Sigmoid colon (tissue), 7 donors: Measurements from ENCODE around the gene LIPH. TPM values are rescaled to one million over a fixed set of nuclear protein-coding genes. Genes with fewer than 3 reads are reported as not detected.
A peak's percentile ranks its signal among the peaks of the same experiment; 100 is the strongest.

Experiments used
- DNase-seq: peaks from one replicate; pipeline ENCODE4 v3.0.0-alpha.2; 2019
- H3K27ac ChIP-seq, 4 donors: fragments of 200-600 bp; sonication (generic); one replicate each; pipeline ENCODE4 v1.5.1; 2016 to 2019; ENCODE audit warnings: mild to moderate bottlenecking in 1 of 4
- H3K27me3 ChIP-seq, 3 donors: fragments of 200-600 bp; sonication (generic); one replicate each; pipeline ENCODE4 v1.5.1; 2019; ENCODE audit warnings: mild to moderate bottlenecking in 1 of 3
- H3K36me3 ChIP-seq, 4 donors: fragments of 200-600 bp; sonication (generic); one replicate each; pipeline ENCODE4 v1.5.1; 2016 to 2019
- H3K4me1 ChIP-seq, 4 donors: fragments of 200-600 bp; sonication (generic); one replicate each; pipeline ENCODE4 v1.5.1; 2017 to 2019
- H3K4me3 ChIP-seq, 4 donors: fragments of 200-600 bp; sonication (generic); one replicate each; pipeline ENCODE4 v1.5.1; 2017 to 2019; ENCODE audit warnings: mild to moderate bottlenecking in 2 of 4, moderate library complexity in 1 of 4
- H3K9me3 ChIP-seq, 4 donors: fragments of 200-600 bp in 3 of 4; sonication (generic) in 3 of 4; one replicate each; pipeline versions ENCODE4 v1.5.1 to v1.6.1; 2013 to 2019
- CTCF ChIP-seq, 4 experiments: fragments of 450-650 bp in 3 of 4; fragments of 200-600 bp in 1 of 4; IDR thresholded peaks; one replicate each; pipeline ENCODE4 v1.5.1; 2016 to 2019; ENCODE audit warnings: antibody characterized with exemption in 4 of 4, mild to moderate bottlenecking in 3 of 4, moderate library complexity in 2 of 4
- EP300 ChIP-seq, 4 donors: sonication (generic); formaldehyde crosslinking; IDR thresholded peaks; one replicate each; pipeline ENCODE4 v1.6.1; 2017; ENCODE audit warnings: antibody characterized with exemption in 4 of 4
- POLR2A ChIP-seq, 2 donors: fragments of 450-650 bp; IDR thresholded peaks; one replicate each; pipeline ENCODE4 v1.6.1; 2016; ENCODE audit warnings: antibody characterized with exemption in 2 of 2, mild to moderate bottlenecking in 2 of 2, moderate library complexity in 2 of 2
- POLR2AphosphoS5 ChIP-seq, 4 donors: sonication (generic); formaldehyde crosslinking; IDR thresholded peaks; one replicate each; pipeline ENCODE4 v1.6.1; 2017; ENCODE audit warnings: antibody characterized with exemption in 4 of 4
- WGBS, 2 donors: extraction: QIAGEN DNeasy Blood & Tissue Kit; methylation state at CpG; one replicate each; pipeline ENCODE4 v1.1.7; 2013; 5-methylcytosine and 5-hydroxymethylcytosine counted together
- intact Hi-C: fragments of 100-400 bp; cut with DNase I; formaldehyde crosslinking; loops from one replicate; pipeline ENCODE4 v1.15.1; 2023
- polyA plus RNA-seq, 3 donors: library from polyadenylated mRNA; stranded (reverse); fragments of 200-250 nt; gene quantifications; one replicate each; pipeline ENCODE4 v1.2.3, GENCODE V29; 2013
- total RNA-seq, 4 donors: library from RNA; depleted of rRNA; stranded (reverse); fragments of >200 nt; gene quantifications; one replicate each; pipeline ENCODE4 v1.1.0, GENCODE V29; 2016
- donor health status: healthy with polysubstance abuse.
- donor health status: Bipolar disorder and iron deficiency.
- donor health status: healthy.

LIPH gene
- total and polyA plus RNA-seq, 7 donors = 0.14 to 37.1 (median 16.2) TPM; not detected in 2

DNA sequence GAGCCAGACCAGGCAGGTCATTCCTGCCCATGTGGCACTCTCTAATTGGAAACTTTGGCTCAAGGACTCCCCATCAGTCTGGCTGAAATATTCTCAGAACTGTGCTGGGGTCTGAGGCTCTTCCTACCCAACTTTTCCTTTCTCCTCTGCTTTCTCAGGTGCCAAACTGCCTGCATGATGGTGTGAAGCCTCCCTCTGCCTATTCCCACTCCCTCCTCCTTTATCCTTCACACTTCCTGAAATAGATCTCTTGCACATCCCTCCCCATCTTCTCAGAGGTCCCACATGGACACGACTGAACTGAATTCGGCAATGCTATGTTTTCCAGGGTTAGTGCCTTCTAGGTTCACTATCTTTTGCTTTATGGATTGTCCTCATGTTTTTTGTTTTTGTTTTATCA lies 12.5 kb downstream of the LIPH start:
- 86 to 93% methylated on average over 2 of the region's 2 CpGs for WGBS, 2 donors

GRCh38 chr3:185537369-185537970 lies 14.9 kb downstream of the LIPH start:
- peak; percentile 63 for DNase-seq
- intact Hi-C loops = no loop called here

More for the DNA sequence above, 12.5 kb downstream of the LIPH start:
- no peak overlapping the region for H3K27ac ChIP-seq
- DNase-seq = no peak
- H3K9me3 ChIP-seq = no peaks in the 10 kb centered on the region
- H3K4me3 ChIP-seq = no peak overlapping the region
- no peaks in the 10 kb centered on the region for H3K4me1 ChIP-seq
- intact Hi-C loops = no loop called here
- peaks cover 0 to 4% (median 0%) of the 10 kb centered on the region in 3 donors for H3K27me3 ChIP-seq
- no peak for TF ChIP-seq POLR2AphosphoS5 (IDR thresholded peaks at IDR 0.05)
- TF ChIP-seq EP300 (IDR thresholded peaks at IDR 0.05) = no peak
- no peak for TF ChIP-seq POLR2A (IDR thresholded peaks at IDR 0.05)
- TF ChIP-seq CTCF (IDR thresholded peaks at IDR 0.05) = no peak
- no peaks in the 10 kb centered on the region for H3K36me3 ChIP-seq

GRCh38 chr3:185534511-185534910 lies 17.9 kb downstream of the LIPH start:
- WGBS, 2 donors = 91 to 92% methylated on average over 2 of the region's 2 CpGs
- Histone ChIP-seq H3K4me3 (no peak overlapping the region), H3K27me3 (no peaks in the 10 kb centered on the region), H3K27ac (no peak overlapping the region), H3K4me1 (no peaks in the 10 kb centered on the region), H3K36me3 (no peaks in the 10 kb centered on the region), H3K9me3 (no peaks in the 10 kb centered on the region)
- TF ChIP-seq EP300 (IDR thresholded peaks at IDR 0.05) (no peak), POLR2A (IDR thresholded peaks at IDR 0.05) (no peak), CTCF (IDR thresholded peaks at IDR 0.05) (no peak), POLR2AphosphoS5 (IDR thresholded peaks at IDR 0.05) (no peak)
- DNase-seq = no peak
- intact Hi-C loops = no loop called here

More at GRCh38 chr3:185537369-185537970, 14.9 kb downstream of the LIPH start:
- H3K4me3 ChIP-seq = no peak overlapping the region
- H3K4me1 ChIP-seq = no peaks in the 10 kb centered on the region
- peak overlapping the region in 1 of 4 donors; percentile 33 for H3K27ac ChIP-seq
- no peaks in the 10 kb centered on the region for H3K27me3 ChIP-seq
- 3 to 27% methylated on average over 9 of the region's 9 CpGs for WGBS, 2 donors
- no peaks in the 10 kb centered on the region for H3K36me3 ChIP-seq
- H3K9me3 ChIP-seq = no peaks in the 10 kb centered on the region
- no peak for TF ChIP-seq EP300 (IDR thresholded peaks at IDR 0.05)
- TF ChIP-seq POLR2A (IDR thresholded peaks at IDR 0.05) = no peak
- TF ChIP-seq CTCF (IDR thresholded peaks at IDR 0.05) = no peak
- TF ChIP-seq POLR2AphosphoS5 (IDR thresholded peaks at IDR 0.05) = no peak

DNA sequence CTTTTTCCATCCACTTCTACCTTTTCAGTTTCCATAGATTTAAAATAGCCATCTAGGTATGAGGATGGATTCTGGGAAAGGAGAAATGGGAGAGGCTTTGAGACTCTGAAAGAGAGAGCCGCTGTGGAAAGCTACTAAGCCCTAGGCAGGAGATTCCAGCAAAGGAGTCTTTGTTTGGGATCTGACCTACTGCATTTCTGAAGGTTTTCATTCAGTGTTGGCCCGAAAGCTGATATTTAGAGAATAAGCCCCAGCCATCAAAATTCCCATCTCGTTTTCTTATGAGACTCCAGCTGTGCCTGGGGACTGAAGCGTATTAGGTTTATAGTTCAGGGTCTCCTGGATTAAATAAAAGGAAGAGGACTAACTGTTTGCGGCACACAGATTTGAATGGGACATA lies 19.5 kb downstream of the LIPH start:
- H3K36me3 ChIP-seq = no peaks in the 10 kb centered on the region
- no peak overlapping the region for H3K4me3 ChIP-seq
- TF ChIP-seq POLR2A (IDR thresholded peaks at IDR 0.05) = no peak
- no peak for TF ChIP-seq EP300 (IDR thresholded peaks at IDR 0.05)
- TF ChIP-seq POLR2AphosphoS5 (IDR thresholded peaks at IDR 0.05) = no peak
- TF ChIP-seq CTCF (IDR thresholded peaks at IDR 0.05) = no peak
- no peak for DNase-seq
- intact Hi-C loops = no loop called here
- no peaks in the 10 kb centered on the region for H3K27me3 ChIP-seq
- WGBS, 2 donors = 68 to 71% methylated on average over 5 of the region's 5 CpGs
- no peak overlapping the region for H3K27ac ChIP-seq
- no peaks in the 10 kb centered on the region for H3K4me1 ChIP-seq
- no peaks in the 10 kb centered on the region for H3K9me3 ChIP-seq

DNA sequence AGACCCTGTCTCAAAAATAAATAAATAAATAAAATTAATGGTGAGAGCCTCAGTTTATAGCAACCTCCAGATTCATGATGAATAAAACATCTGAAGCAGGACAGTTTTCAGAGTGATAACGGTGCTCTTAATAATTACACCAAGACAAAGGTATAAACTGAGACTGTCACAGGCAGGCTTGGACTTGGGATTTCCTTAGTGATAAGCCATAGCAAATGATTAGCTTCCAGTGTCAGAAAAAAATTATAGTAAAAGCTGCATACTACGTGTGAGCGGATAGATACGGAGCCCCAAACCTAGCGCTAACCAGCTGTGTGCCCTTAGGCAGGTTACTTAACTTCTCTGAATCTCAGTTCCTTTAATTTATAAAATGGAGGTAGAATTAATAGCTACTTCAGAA lies 21.5 kb downstream of the LIPH start:
- intact Hi-C loops = no loop called here
- Histone ChIP-seq H3K9me3 (no peaks in the 10 kb centered on the region), H3K27ac (no peak overlapping the region), H3K4me1 (no peaks in the 10 kb centered on the region), H3K36me3 (no peaks in the 10 kb centered on the region), H3K27me3 (no peaks in the 10 kb centered on the region), H3K4me3 (no peak overlapping the region)
- no peak for DNase-seq
- WGBS, 2 donors = 73 to 74% methylated on average over 5 of the region's 5 CpGs
- no peak for TF ChIP-seq POLR2AphosphoS5 (IDR thresholded peaks at IDR 0.05)
- no peak for TF ChIP-seq CTCF (IDR thresholded peaks at IDR 0.05)
- TF ChIP-seq POLR2A (IDR thresholded peaks at IDR 0.05) = no peak
- TF ChIP-seq EP300 (IDR thresholded peaks at IDR 0.05) = no peak
